Measurements from ENCODE around the gene FBXL22.
"Not testable (repeated sequence)": the region's sequence is repeated elsewhere in the genome, so short reads cannot be mapped to it uniquely, and the experiment has no call there.

FBXL22 gene

DNA sequence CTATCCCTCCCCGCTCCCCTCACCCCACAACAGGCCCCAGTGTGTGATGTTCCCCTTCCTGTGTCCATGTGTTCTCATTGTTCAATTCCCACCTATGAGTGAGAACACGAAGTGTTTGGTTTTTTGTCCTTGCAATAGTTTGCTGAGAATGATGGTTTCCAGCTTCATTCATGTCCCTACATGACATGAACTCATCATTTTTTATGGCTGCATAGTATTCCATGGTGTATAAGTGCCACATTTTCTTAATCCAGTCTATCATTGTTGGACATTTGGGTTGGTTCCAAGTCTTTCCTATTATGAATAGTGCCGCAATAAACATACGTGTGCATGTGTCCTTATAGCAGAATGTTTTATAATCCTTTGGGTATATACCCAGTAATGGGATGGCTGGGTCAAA, 20.0 kb downstream of the FBXL22 start:
- H3K4me1 Mint-ChIP-seq (ENCODE audit: low read depth); H3K9me3 Mint-ChIP-seq; H3K27me3 Mint-ChIP-seq: not testable (repeated sequence)

DNA sequence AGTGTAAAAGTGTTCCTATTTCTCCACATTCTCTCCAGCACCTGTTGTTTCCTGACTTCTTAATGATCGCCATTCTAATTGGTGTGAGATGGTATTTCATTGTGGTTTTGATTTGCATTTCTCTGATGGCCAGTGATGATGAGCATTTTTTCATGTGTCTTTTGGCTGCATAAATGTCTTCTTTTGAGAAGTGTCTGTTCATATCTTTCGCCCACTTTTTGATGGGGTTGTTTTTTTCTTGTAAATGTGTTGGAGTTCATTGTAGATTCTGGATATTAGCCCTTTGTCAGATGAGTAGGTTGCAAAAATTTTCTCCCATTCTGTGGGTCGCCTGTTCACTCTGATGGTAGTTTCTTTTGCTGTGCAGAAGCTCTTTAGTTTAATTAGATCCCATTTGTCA, 20.4 kb downstream of the FBXL22 start:
- H3K9me3 Mint-ChIP-seq; H3K4me3 Mint-ChIP-seq; H3K27ac Mint-ChIP-seq; H3K4me1 Mint-ChIP-seq (ENCODE audit: low read depth); H3K27me3 Mint-ChIP-seq: not testable (repeated sequence)
- peaks cover 45% of the 10 kb centered on the region for H3K36me3 Mint-ChIP-seq (ENCODE audit: low read depth)

More for the DNA sequence above, 20.0 kb downstream of the FBXL22 start:
- H3K36me3 Mint-ChIP-seq (ENCODE audit: low read depth) = peaks cover 48% of the 10 kb centered on the region
- H3K4me3 Mint-ChIP-seq, H3K27ac Mint-ChIP-seq: not testable (repeated sequence)

DNA sequence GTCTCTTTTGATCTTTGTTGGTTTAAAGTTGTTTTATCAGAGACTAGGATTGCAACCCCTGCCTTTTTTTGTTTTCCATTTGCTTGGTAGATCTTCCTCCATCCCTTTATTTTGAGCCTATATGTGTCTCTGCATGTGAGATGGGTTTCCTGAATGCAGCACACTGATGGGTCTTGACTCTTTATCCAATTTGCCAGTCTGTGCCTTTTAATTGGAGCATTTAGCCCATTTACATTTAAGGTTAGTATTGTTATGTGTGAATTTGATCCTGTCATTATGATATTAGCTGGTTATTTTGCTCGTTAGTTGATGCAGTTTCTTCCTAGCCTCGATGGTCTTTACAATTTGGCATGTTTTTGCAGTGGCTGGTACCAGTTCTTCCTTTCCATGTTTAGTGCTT, 23.6 kb downstream of the FBXL22 start:
- H3K27ac Mint-ChIP-seq; H3K4me3 Mint-ChIP-seq; H3K27me3 Mint-ChIP-seq; H3K4me1 Mint-ChIP-seq (ENCODE audit: low read depth); H3K9me3 Mint-ChIP-seq: not testable (repeated sequence)
- H3K36me3 Mint-ChIP-seq (ENCODE audit: low read depth) = peaks cover 53% of the 10 kb centered on the region

DNA sequence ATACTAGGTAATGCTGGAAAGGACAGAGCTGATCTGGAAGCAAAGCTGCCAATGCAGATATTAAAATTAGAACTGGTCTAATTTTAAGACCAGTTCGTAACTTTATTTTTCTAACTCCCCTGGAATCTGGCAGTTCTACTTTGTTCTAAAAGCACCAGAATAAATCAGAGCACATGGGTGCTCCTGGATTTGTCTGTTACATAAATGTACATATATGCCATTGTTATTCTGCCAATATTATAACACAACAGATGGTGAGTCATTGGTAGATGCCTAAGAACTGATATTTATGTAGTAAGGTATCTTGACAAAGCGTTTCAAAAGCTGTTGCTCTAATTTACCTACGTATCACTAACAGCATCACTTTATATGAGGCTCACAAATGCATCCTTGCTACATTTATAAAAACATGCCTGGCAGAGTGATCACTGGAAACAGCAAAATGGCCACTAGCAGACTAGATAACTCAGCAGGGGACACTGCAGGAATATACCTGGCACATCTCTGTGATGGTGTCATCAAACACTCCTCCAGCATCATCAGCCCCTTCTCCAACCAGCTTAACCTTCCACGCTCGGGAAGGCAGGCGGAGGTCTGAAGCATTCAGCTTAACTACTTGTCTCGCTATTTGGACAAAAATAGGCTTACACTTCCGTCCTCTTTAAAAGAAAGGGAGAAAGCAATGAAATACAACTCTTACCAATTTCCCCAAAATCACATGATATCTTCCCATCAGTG, 26.2 kb downstream of the FBXL22 start:
- peaks cover 9% of the 10 kb centered on the region for H3K4me1 Mint-ChIP-seq (ENCODE audit: low read depth)
- no peaks in the 10 kb centered on the region for H3K27me3 Mint-ChIP-seq
- no peak overlapping the region for H3K4me3 Mint-ChIP-seq
- no peaks in the 10 kb centered on the region for H3K9me3 Mint-ChIP-seq
- no peak overlapping the region for H3K27ac Mint-ChIP-seq
- H3K36me3 Mint-ChIP-seq (ENCODE audit: low read depth) = peaks cover 60% of the 10 kb centered on the region

DNA sequence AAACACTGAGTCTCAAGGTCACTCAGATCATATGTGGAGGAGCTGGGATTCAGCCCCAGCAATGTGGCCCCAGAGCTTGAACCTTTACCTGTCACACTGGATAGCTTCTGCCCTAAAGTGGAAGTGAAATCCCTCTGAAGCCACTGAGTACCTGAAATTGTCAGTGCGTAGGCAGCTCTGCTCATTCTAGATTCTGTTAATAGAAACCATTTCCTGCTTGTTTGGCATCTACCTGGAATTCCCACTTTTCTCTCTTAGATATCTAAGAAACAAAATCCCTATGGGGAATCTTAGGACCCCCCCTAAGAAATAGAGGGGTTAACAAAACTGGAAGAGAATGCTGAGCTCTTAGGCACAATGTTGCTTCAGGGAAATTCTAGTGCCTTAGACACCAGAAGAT, 29.8 kb downstream of the FBXL22 start:
- Mint-ChIP-seq H3K4me3 (no peak overlapping the region), H3K27ac (no peak overlapping the region), H3K9me3 (no peaks in the 10 kb centered on the region), H3K36me3 (ENCODE audit: low read depth) (peaks cover 77% of the 10 kb centered on the region), H3K27me3 (no peaks in the 10 kb centered on the region), H3K4me1 (ENCODE audit: low read depth) (peaks cover 9% of the 10 kb centered on the region)

DNA sequence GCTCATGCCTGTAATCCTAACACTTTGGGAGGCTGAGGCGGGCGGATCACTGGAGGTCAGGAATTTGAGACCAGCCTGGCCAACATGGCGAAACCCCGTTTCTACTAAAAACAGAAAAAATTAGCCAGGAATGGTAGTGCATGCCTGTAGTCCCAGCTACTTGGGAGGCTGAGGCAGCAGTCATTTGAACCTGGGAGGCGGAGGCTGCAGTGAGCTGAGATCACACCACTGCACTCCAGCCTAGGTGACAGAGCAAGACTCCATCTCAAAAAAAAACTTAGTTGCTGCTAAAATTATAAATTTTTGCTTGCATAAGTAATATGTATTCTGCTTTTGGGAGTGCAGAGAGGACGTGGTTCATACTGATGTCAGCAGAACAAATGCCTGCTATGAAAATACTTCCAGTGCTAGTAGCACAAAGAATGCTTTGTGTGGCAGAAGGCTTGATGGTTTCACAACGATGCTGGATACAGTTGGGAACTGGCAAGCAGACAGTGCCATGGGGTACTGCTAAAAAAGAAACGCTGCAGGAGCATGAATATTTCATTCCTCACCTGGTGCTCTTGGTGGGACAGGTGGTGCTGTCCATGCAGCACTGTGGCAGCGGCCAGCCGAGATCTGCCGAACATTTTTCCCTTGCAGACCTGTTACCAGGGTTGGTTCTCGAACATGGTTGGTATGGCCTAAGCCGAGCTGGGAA, 31.1 kb downstream of the FBXL22 start:
- H3K9me3 Mint-ChIP-seq = no peaks in the 10 kb centered on the region
- no peak overlapping the region for H3K4me3 Mint-ChIP-seq
- H3K27me3 Mint-ChIP-seq = no peaks in the 10 kb centered on the region
- no peak overlapping the region for H3K27ac Mint-ChIP-seq
- peaks cover 81% of the 10 kb centered on the region for H3K36me3 Mint-ChIP-seq (ENCODE audit: low read depth)
- H3K4me1 Mint-ChIP-seq (ENCODE audit: low read depth) = peaks cover 4% of the 10 kb centered on the region

DNA sequence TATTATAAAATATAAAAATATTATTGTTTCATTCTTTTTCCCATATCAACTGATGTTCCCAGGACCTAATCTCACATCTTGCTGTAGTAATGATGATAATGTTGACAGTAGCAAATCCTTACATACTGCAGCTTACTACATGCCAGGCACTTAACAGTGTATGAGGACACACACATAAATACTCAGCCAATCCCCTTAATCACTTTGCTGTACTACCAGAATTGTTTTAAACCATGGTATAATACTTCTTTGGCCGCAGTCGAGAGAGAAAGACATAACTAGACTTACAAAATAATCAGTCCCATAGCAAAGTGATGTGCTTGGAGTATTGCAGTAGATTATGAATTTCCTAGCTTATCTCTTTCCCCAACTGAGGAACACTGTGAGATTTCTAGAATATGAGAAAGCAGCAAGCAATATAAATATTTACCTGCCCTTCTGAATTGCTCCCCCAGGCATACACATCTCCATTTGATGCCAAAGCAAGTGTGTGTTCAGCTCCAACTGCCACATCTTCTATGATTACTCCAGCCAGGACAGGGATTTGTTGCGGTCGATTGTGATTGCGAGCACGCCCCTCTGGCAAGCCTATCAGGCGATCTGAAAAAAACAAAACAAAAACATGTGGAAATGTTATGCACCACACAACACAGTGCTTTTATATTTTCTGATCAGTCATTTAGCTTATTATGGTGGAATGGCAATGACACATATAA, 33.0 kb downstream of the FBXL22 start:
- Mint-ChIP-seq H3K27me3 (no peaks in the 10 kb centered on the region), H3K4me1 (ENCODE audit: low read depth) (no peaks in the 10 kb centered on the region)

DNA sequence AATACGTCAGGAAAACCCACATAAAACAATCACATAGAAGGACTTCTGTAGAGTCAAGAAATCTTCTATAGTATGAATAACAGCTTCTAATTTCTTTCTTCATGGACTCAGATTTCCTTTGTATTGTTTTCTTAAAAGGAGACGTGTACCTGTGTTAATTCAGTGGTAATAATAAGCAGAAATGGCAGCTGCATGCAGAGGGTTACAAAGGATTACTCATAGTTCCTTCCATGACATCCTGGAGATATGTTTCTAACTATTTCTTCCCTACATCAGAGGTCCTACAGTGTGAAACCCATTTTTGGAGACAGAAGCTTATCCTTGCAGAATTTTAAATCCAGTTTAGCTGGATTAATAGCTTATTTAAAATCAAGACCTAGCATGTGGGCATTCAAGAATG, 36.1 kb downstream of the FBXL22 start:
- Mint-ChIP-seq H3K27ac (no peak overlapping the region), H3K9me3 (no peaks in the 10 kb centered on the region), H3K36me3 (ENCODE audit: low read depth) (peaks cover 74% of the 10 kb centered on the region), H3K4me3 (no peak overlapping the region), H3K4me1 (ENCODE audit: low read depth) (peaks cover 7% of the 10 kb centered on the region), H3K27me3 (no peaks in the 10 kb centered on the region)

More for the DNA sequence above, 33.0 kb downstream of the FBXL22 start:
- Mint-ChIP-seq H3K27ac (no peak overlapping the region), H3K9me3 (no peaks in the 10 kb centered on the region), H3K4me3 (no peak overlapping the region), H3K36me3 (ENCODE audit: low read depth) (peaks cover 82% of the 10 kb centered on the region)

DNA sequence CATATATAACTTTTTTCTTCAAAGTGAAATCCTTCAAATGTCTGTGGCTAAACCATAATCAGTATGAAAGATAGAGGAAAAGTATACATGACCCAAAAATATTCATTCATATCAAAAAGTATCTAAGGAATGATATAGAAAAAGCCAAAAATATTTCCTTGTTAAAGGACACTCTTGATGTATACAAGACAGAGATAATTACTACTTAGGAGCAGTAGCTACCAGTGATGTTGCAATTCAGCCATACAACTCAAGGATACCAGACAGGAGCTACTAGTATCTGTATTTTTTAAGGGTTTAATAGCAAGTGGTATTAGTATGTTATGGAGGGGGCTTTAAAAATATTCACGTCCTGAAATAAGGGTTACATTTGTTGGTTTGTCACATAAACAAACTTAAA, 37.0 kb downstream of the FBXL22 start:
- Mint-ChIP-seq H3K27ac (no peak overlapping the region), H3K4me3 (no peak overlapping the region), H3K36me3 (ENCODE audit: low read depth) (peaks cover 77% of the 10 kb centered on the region), H3K4me1 (ENCODE audit: low read depth) (peaks cover 16% of the 10 kb centered on the region), H3K27me3 (no peaks in the 10 kb centered on the region), H3K9me3 (no peaks in the 10 kb centered on the region)

DNA sequence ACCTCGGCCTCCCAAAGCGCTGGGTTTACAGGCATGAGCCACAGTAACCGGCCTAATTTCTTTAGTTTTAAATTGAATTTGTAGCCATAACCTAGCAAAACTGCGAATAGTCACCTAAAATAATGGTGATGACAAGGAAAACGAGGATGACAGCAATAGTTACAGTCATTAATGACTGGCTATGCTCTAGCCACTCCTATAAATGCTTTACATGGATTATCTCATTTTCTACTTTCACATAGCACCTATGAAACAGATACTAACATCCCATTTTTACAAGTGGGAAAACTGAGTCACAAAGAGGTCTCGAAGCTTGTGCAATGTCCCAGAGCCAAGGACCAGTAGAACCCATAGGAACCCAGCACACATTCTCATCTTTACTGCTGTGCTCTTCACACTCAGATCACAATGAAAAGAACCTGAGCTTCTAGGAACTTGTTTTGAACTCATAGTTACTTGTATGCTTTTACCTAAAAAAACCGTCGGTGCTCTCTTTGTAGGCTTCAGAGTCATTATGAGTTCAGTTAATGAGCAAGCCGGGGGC, 39.4 kb downstream of the FBXL22 start:
- H3K9me3 Mint-ChIP-seq = no peaks in the 10 kb centered on the region
- H3K4me3 Mint-ChIP-seq = no peak overlapping the region
- peaks cover 71% of the 10 kb centered on the region for H3K36me3 Mint-ChIP-seq (ENCODE audit: low read depth)
- no peak overlapping the region for H3K27ac Mint-ChIP-seq
- no peaks in the 10 kb centered on the region for H3K27me3 Mint-ChIP-seq
- peaks cover 16% of the 10 kb centered on the region for H3K4me1 Mint-ChIP-seq (ENCODE audit: low read depth)

DNA sequence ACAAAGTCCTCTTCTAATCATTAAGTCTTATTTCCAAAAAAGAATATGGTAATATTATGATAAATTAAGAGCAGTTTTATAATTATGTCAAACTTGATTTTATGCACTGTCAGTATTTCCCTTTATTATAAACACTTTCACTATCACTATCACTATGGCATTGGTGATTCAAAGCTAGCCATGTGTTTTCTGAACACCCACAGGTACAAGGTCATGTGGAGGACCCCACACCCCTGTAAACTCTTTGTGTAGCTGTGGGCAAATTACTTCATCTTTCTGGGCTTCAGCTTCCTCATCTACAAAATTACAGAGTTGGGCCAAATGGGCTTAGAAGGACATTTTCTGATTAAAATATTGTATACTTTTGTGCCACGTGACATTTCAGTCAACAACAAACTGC, 41.7 kb downstream of the FBXL22 start:
- no peak overlapping the region for H3K4me3 Mint-ChIP-seq
- peaks cover 16% of the 10 kb centered on the region for H3K4me1 Mint-ChIP-seq (ENCODE audit: low read depth)
- no peaks in the 10 kb centered on the region for H3K9me3 Mint-ChIP-seq
- H3K27me3 Mint-ChIP-seq = no peaks in the 10 kb centered on the region
- H3K36me3 Mint-ChIP-seq (ENCODE audit: low read depth) = peaks cover 56% of the 10 kb centered on the region
- peak overlapping the region; percentile 66 for H3K27ac Mint-ChIP-seq

DNA sequence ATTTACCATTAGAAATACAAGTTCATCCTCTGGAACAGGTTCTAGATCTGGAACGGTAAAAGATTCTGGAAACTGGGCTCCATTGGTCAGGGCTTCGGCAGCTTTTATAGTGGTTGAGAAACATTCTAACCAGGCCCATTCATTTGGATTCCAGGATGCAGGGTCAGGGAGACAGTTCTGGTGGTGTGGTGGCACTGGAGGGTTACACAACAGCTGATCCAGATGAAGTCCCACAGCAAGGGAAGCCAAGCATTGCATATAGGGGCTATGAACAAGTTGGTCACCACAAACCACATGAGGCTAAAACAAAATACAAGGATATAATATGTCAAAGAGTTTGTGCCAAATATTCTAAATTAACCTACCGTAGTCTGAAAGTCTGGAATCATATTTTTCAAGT, 43.0 kb downstream of the FBXL22 start:
- Mint-ChIP-seq H3K4me3 (no peak overlapping the region), H3K27me3 (no peaks in the 10 kb centered on the region), H3K27ac (no peak overlapping the region), H3K9me3 (no peaks in the 10 kb centered on the region), H3K36me3 (ENCODE audit: low read depth) (peaks cover 56% of the 10 kb centered on the region), H3K4me1 (ENCODE audit: low read depth) (peaks cover 16% of the 10 kb centered on the region)
